ENCODE measurements around the gene UST. TPM values are rescaled to one million over a fixed set of nuclear protein-coding genes. Genes with fewer than 3 reads are reported as not detected.
A peak's percentile ranks its signal among the peaks of the same experiment; 100 is the strongest.

Gene UST
- total RNA-seq, 2 donors from 2014 or later: 15.3 to 16.3 TPM

DNA sequence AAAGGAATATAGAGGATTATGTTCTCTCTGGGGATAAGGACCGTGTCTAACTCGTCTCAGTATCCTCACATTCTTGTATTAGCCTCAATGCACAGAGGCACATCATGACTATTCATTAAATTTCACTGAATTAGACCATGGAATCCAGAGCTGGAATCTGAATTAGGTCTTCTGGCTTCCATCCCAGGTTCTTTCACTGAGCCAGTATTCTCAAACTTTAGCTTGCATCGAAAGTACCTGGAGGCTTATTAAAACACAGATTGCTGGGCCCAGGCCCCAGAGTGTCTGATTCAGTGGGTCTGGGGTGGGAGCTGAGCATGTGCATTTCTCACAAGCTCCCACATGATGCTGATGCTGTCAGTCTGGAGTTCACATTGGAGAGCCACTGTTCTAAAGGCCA is 142.0 kb downstream of the UST start:
- TF ChIP-seq, protein P1, sequence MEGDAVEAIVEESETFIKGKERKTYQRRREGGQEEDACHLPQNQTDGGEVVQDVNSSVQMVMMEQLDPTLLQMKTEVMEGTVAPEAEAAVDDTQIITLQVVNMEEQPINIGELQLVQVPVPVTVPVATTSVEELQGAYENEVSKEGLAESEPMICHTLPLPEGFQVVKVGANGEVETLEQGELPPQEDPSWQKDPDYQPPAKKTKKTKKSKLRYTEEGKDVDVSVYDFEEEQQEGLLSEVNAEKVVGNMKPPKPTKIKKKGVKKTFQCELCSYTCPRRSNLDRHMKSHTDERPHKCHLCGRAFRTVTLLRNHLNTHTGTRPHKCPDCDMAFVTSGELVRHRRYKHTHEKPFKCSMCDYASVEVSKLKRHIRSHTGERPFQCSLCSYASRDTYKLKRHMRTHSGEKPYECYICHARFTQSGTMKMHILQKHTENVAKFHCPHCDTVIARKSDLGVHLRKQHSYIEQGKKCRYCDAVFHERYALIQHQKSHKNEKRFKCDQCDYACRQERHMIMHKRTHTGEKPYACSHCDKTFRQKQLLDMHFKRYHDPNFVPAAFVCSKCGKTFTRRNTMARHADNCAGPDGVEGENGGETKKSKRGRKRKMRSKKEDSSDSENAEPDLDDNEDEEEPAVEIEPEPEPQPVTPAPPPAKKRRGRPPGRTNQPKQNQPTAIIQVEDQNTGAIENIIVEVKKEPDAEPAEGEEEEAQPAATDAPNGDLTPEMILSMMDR (conservative IDR thresholded peaks at IDR 0.05): no peak
- peaks cover 9% of the 10 kb centered on the region for H3K4me1 Mint-ChIP-seq
- H3K9ac ChIP-seq (ENCODE audit: extremely low read depth, low read length, poor library complexity, severe bottlenecking): no peak overlapping the region
- H3K4me3 Mint-ChIP-seq: no peak overlapping the region
- H3K27me3 ChIP-seq (ENCODE audit: control insufficient read depth, insufficient read depth, low read length, poor library complexity, severe bottlenecking): no peaks in the 10 kb centered on the region
- H3K9me3 Mint-ChIP-seq: no peaks in the 10 kb centered on the region
- peaks cover 9% of the 10 kb centered on the region for H3K36me3 Mint-ChIP-seq (ENCODE audit: low read depth)
- H3K27ac ChIP-seq (ENCODE audit: low read depth, low read length): no peak overlapping the region
- H3K27ac Mint-ChIP-seq: no peak overlapping the region
- DNase-seq: no peak
- 94 to 100% methylated on average over 1 to 3 of the region's 3 CpGs for WGBS, 2 experiments (ENCODE audit: insufficient coverage in 1 of 2, insufficient read length in 1 of 2)
- no peaks in the 10 kb centered on the region for H3K9me3 ChIP-seq (ENCODE audit: control insufficient read depth, low read length)
- no peak overlapping the region for H3K4me3 ChIP-seq (ENCODE audit: low read length)
- H3K4me1 ChIP-seq (ENCODE audit: control insufficient read depth, insufficient read depth, low read length): peaks cover 6% of the 10 kb centered on the region
- no peaks in the 10 kb centered on the region for H3K27me3 Mint-ChIP-seq (ENCODE audit: insufficient read depth)
- no peaks in the 10 kb centered on the region for H3K36me3 ChIP-seq (ENCODE audit: control insufficient read depth, insufficient read depth, low read length)

DNA sequence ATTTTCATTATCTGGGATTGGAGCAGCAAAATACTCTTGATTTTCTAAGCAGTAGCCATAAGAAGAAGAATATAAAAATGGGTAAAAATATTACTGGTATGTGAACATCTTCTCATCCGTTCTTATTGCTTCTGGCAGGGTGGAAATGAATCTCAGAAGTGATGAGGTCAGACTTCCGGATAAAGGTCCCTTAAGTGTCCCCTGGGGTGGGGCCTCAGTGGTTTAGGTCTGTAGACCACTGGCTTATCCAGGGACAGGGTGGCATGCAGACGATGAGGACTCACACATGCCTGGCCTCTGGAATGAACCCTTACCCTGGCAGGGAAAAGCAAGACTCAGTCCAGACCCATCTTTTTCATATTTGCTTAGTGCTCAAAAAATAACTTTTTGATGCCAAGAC is 143.3 kb downstream of the UST start:
- no peak overlapping the region for H3K9ac ChIP-seq (ENCODE audit: extremely low read depth, low read length, poor library complexity, severe bottlenecking)
- H3K4me1 ChIP-seq (ENCODE audit: control insufficient read depth, insufficient read depth, low read length): peaks cover 6% of the 10 kb centered on the region
- H3K9me3 ChIP-seq (ENCODE audit: control insufficient read depth, low read length): no peaks in the 10 kb centered on the region
- no peaks in the 10 kb centered on the region for H3K36me3 ChIP-seq (ENCODE audit: control insufficient read depth, insufficient read depth, low read length)
- H3K9me3 Mint-ChIP-seq: no peaks in the 10 kb centered on the region
- no peak overlapping the region for H3K4me3 Mint-ChIP-seq
- 92 to 100% methylated on average over 3 of the region's 3 CpGs for WGBS, 2 experiments (ENCODE audit: insufficient coverage in 1 of 2, insufficient read length in 1 of 2)
- H3K27ac ChIP-seq (ENCODE audit: low read depth, low read length): no peak overlapping the region
- TF ChIP-seq, protein P1 (conservative IDR thresholded peaks at IDR 0.05): no peak
- no peaks in the 10 kb centered on the region for H3K27me3 ChIP-seq (ENCODE audit: control insufficient read depth, insufficient read depth, low read length, poor library complexity, severe bottlenecking)
- no peaks in the 10 kb centered on the region for H3K27me3 Mint-ChIP-seq (ENCODE audit: insufficient read depth)
- peaks cover 9% of the 10 kb centered on the region for H3K4me1 Mint-ChIP-seq
- peak overlapping the region; percentile 42 for H3K27ac Mint-ChIP-seq
- H3K36me3 Mint-ChIP-seq (ENCODE audit: low read depth): peaks cover 10% of the 10 kb centered on the region
- H3K4me3 ChIP-seq (ENCODE audit: low read length): no peak overlapping the region
- no peak for DNase-seq

DNA sequence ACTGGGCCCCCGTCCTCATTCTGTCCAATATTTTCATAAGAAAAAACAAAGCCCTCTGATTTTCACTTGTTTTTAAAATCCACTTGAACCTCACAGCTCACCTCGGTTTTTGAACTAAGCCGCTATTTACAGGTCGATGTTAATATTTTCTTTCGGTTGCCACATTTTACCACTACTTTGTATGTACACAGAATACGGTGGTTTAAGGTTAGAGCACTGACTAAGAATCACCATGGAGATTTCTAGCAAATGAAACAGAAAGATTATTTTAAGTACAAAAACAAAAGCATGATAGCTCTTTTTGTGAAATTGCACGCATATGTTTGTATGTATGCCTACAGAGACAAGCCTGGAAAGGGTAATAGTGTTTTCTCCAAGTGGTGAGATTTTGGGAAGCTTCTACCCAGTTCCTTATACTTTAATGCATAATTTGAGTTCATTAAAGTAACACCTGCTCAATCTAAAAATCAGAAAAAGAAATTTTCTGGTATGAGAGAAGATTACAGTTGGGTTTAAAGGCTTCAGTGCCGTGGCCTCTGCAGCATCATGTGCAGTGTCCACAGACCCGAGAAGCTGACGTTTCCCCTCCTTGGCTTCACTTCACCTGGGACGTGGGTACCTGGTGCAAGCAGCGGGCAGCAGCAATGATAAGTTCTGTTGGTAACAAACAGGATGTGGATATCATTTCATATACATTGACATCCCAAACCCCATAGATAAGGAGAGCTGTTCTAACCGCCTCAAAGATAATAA is 144.0 kb downstream of the UST start:
- TF ChIP-seq, protein P1 (conservative IDR thresholded peaks at IDR 0.05): no peak
- WGBS, 2 experiments (ENCODE audit: insufficient coverage in 1 of 2, insufficient read length in 1 of 2): 91 to 93% methylated on average over 10 to 13 of the region's 13 CpGs

More for the DNA sequence above, 144.0 kb downstream of the UST start:
- Mint-ChIP-seq H3K9me3 (no peaks in the 10 kb centered on the region), H3K4me3 (no peak overlapping the region), H3K27ac (no peak overlapping the region), H3K27me3 (ENCODE audit: insufficient read depth) (no peaks in the 10 kb centered on the region), H3K4me1 (peaks cover 9% of the 10 kb centered on the region), H3K36me3 (ENCODE audit: low read depth) (peaks cover 13% of the 10 kb centered on the region)
- no peak for DNase-seq
- Histone ChIP-seq H3K4me3 (ENCODE audit: low read length) (no peak overlapping the region), H3K9ac (ENCODE audit: extremely low read depth, low read length, poor library complexity, severe bottlenecking) (no peak overlapping the region), H3K27me3 (ENCODE audit: control insufficient read depth, insufficient read depth, low read length, poor library complexity, severe bottlenecking) (no peaks in the 10 kb centered on the region), H3K4me1 (ENCODE audit: control insufficient read depth, insufficient read depth, low read length) (peaks cover 3% of the 10 kb centered on the region), H3K36me3 (ENCODE audit: control insufficient read depth, insufficient read depth, low read length) (no peaks in the 10 kb centered on the region), H3K9me3 (ENCODE audit: control insufficient read depth, low read length) (no peaks in the 10 kb centered on the region), H3K27ac (ENCODE audit: low read depth, low read length) (no peak overlapping the region)
